ENCODE data around the gene SLITRK3.

SLITRK3 gene

GRCh38 chr3:165191491-165191890, 4.7 kb downstream of the SLITRK3 start:
- H3K4me3 ChIP-seq (replicated peaks; ENCODE audit: low read depth, low read length) = no peak overlapping the region
- DNase-seq (ENCODE audit: extremely low read depth, low read depth) = no peak
- TF ChIP-seq, protein P1, sequence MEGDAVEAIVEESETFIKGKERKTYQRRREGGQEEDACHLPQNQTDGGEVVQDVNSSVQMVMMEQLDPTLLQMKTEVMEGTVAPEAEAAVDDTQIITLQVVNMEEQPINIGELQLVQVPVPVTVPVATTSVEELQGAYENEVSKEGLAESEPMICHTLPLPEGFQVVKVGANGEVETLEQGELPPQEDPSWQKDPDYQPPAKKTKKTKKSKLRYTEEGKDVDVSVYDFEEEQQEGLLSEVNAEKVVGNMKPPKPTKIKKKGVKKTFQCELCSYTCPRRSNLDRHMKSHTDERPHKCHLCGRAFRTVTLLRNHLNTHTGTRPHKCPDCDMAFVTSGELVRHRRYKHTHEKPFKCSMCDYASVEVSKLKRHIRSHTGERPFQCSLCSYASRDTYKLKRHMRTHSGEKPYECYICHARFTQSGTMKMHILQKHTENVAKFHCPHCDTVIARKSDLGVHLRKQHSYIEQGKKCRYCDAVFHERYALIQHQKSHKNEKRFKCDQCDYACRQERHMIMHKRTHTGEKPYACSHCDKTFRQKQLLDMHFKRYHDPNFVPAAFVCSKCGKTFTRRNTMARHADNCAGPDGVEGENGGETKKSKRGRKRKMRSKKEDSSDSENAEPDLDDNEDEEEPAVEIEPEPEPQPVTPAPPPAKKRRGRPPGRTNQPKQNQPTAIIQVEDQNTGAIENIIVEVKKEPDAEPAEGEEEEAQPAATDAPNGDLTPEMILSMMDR (IDR thresholded peaks at IDR 0.05; ENCODE audit: low read depth, low read length, missing control alignments) = no peak

DNA sequence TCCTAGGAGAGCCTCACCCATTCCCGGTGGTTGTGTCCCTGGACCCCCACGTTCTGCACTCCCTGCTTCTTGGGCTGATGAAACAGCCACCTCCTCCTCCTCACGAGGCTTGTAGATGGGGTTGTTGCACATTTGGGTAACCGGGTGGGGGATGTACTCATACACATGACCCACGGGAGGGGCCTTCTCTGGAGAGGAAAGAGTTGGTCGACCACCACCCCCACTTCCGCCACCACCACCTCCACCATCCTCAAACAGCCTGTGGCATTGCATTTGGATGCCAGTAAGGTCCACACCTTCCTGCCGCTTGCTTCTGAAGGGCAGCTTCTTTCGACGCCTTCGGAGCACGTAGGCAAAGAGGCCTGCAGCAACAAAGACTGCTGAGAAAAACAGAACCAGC, 7.7 kb downstream of the SLITRK3 start:
- no peak for DNase-seq (ENCODE audit: extremely low read depth, low read depth)
- TF ChIP-seq, protein P1 (IDR thresholded peaks at IDR 0.05; ENCODE audit: low read depth, low read length, missing control alignments) = no peak
- no peak overlapping the region for H3K4me3 ChIP-seq (replicated peaks; ENCODE audit: low read depth, low read length)

- no peak overlapping the region for H3K4me3 ChIP-seq (replicated peaks; ENCODE audit: low read depth, low read length)
- DNase-seq (ENCODE audit: extremely low read depth, low read depth) = peak; percentile 16
- TF ChIP-seq, protein P1 (IDR thresholded peaks at IDR 0.05; ENCODE audit: low read depth, low read length, missing control alignments) = peak; percentile 76
Observed at GRCh38 chr3:165185707-165186327, 10.4 kb downstream of the SLITRK3 start.

DNA sequence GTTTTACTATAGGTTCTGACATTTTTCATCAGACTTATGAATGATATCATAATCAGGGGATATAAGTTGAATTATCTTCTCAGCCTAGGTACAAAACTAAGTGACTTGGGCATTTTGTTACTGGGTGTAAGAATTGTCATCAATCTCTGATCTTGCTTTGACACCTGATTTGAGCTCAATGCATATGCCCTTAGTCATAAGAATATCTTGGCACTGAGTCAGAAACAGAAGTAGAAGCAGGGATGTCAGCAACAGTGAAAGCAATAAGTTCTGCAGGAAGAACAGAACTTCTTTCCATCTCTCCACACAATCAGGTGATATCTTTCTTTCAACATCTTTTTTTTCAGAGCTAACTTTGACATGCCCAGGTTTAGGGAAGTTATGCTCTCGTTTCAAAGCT, 14.6 kb downstream of the SLITRK3 start:
- DNase-seq (ENCODE audit: extremely low read depth, low read depth) = no peak
- TF ChIP-seq, protein P1 (IDR thresholded peaks at IDR 0.05; ENCODE audit: low read depth, low read length, missing control alignments) = no peak
- H3K4me3 ChIP-seq (replicated peaks; ENCODE audit: low read depth, low read length) = no peak overlapping the region

- TF ChIP-seq, protein P1 (IDR thresholded peaks at IDR 0.05; ENCODE audit: low read depth, low read length, missing control alignments) = no peak
- H3K4me3 ChIP-seq (replicated peaks; ENCODE audit: low read depth, low read length) = no peak overlapping the region
- no peak for DNase-seq (ENCODE audit: extremely low read depth, low read depth)
Observed at GRCh38 chr3:165170236-165170635, 25.9 kb downstream of the SLITRK3 start.

DNA sequence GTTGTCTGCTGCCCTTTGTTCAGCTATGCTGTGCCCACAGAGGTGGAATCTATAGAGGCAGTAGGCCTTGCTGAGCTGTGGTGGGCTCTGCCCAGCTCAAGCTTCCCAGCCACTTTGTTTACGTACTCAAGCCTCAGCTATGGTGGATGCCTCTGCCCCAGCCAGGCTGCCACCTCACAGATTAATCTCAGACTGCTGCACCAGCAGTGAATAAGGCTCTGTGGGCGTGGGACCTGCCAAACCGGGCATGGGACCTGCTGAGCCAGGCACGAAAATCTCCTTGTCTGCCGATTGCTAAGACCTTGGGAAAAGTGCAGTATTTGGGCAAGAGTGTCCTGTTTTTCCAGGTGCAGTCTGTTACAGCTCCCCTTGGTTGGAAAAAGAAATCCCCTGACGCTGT, 26.8 kb downstream of the SLITRK3 start:
- TF ChIP-seq, protein P1 (IDR thresholded peaks at IDR 0.05; ENCODE audit: low read depth, low read length, missing control alignments) = no peak
- no peak overlapping the region for H3K4me3 ChIP-seq (replicated peaks; ENCODE audit: low read depth, low read length)
- DNase-seq (ENCODE audit: extremely low read depth, low read depth) = no peak

DNA sequence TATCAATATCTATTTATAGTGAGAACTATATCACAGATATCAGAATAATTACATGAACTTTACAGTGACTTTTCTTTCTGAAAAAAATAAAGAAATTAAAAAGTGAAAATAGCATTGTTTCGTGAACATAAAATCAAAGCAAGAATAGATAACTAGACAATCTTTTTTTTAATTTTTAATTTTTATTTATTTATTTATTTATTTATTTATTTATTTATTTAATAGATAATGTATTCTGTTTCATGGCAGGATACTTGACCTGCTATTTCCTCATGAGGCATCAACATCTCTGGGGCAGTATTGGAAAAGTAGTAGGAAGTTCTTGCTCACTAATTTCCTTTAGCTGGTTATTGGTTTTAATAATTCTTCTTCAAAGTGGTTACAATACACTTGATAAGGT, 33.3 kb downstream of the SLITRK3 start:
- H3K4me3 ChIP-seq (replicated peaks; ENCODE audit: low read depth, low read length) = no peak overlapping the region
- DNase-seq (ENCODE audit: extremely low read depth, low read depth) = no peak
- TF ChIP-seq, protein P1 (IDR thresholded peaks at IDR 0.05; ENCODE audit: low read depth, low read length, missing control alignments) = no peak

All from HFF-Myc (cell line).